Measurements from ENCODE around the gene FRYL. TPM values are rescaled to one million over a fixed set of nuclear protein-coding genes. Genes with fewer than 3 reads are reported as not detected.
A peak's percentile ranks its signal among the peaks of the same experiment; 100 is the strongest.

The FRYL gene
- total RNA-seq, 6 experiments from 2014 or later: 15.9 to 27.2 (median 23.3) TPM

DNA sequence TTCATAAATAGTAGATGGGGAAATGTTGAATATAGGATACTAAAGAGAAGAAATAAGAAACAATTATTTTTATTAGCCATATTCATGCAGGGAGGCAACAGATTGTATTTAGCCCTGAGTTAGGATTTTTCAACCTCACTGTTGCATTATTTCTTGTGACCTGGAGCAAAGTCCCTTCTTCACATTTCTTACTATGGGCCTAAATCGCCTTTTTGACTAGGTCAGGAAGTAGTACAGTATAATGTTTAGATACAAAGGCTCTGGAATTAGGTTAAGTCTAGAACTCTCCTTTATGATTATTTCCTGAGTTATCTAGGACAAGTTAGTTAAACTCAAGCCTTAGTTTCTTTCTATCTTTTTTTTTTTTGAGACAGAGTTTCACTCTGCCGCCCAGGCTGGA, 88.0 kb downstream of the FRYL start:
- peak in 1 of 4 donors; percentile 66 for ATAC-seq
- H3K9me3 ChIP-seq: no peaks in the 10 kb centered on the region
- no peak overlapping the region for H3K4me3 ChIP-seq
- no peaks in the 10 kb centered on the region for H3K36me3 ChIP-seq
- H3K4me1 ChIP-seq: peaks cover 0 to 13% (median 3%) of the 10 kb centered on the region in 4 donors
- WGBS (ENCODE audit: insufficient coverage, low coverage, low lambda C conversion rate, missing lambda C conversion rate): 52% methylated on average over 2 of the region's 2 CpGs
- intact Hi-C loops (cut with DNase I): no loop called here
- H3K27ac ChIP-seq: no peak overlapping the region
- TF ChIP-seq, protein P1, sequence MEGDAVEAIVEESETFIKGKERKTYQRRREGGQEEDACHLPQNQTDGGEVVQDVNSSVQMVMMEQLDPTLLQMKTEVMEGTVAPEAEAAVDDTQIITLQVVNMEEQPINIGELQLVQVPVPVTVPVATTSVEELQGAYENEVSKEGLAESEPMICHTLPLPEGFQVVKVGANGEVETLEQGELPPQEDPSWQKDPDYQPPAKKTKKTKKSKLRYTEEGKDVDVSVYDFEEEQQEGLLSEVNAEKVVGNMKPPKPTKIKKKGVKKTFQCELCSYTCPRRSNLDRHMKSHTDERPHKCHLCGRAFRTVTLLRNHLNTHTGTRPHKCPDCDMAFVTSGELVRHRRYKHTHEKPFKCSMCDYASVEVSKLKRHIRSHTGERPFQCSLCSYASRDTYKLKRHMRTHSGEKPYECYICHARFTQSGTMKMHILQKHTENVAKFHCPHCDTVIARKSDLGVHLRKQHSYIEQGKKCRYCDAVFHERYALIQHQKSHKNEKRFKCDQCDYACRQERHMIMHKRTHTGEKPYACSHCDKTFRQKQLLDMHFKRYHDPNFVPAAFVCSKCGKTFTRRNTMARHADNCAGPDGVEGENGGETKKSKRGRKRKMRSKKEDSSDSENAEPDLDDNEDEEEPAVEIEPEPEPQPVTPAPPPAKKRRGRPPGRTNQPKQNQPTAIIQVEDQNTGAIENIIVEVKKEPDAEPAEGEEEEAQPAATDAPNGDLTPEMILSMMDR (IDR thresholded peaks at IDR 0.05): no peak
- no peak for TF ChIP-seq POLR2A (IDR thresholded peaks at IDR 0.05)
- no peak for DNase-seq
- H3K27me3 ChIP-seq: no peaks in the 10 kb centered on the region

DNA sequence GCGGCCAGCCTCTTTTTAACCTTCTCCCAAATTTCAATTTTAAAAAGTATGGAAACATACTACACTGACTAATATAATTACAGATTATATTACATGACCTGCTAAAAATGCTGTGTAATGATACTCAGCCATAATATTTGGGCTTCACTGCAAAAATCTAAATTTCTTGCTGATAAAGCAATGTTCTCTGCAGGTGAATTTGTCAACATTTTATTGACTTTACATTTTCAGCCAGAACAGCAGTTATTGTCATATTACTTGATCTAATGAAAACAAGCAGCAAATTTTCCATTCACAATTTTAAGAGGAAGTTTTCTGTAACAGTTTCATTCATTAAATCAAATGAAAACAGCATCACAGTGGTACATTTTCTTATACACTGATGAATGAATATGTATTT, 91.1 kb downstream of the FRYL start:
- H3K4me1 ChIP-seq: peaks cover 0 to 13% (median 3%) of the 10 kb centered on the region in 4 donors
- ATAC-seq: peak in 1 of 4 donors; percentile 40
- DNase-seq: no peak
- TF ChIP-seq, protein P1 (IDR thresholded peaks at IDR 0.05): no peak
- TF ChIP-seq POLR2A (IDR thresholded peaks at IDR 0.05): no peak
- no peaks in the 10 kb centered on the region for H3K9me3 ChIP-seq
- no peaks in the 10 kb centered on the region for H3K27me3 ChIP-seq
- no peak overlapping the region for H3K27ac ChIP-seq
- H3K36me3 ChIP-seq: no peaks in the 10 kb centered on the region
- H3K4me3 ChIP-seq: no peak overlapping the region
- 50% methylated on average over 1 of the region's 1 CpG for WGBS (ENCODE audit: insufficient coverage, low coverage, low lambda C conversion rate, missing lambda C conversion rate)
- intact Hi-C loops (cut with DNase I): no loop called here

DNA sequence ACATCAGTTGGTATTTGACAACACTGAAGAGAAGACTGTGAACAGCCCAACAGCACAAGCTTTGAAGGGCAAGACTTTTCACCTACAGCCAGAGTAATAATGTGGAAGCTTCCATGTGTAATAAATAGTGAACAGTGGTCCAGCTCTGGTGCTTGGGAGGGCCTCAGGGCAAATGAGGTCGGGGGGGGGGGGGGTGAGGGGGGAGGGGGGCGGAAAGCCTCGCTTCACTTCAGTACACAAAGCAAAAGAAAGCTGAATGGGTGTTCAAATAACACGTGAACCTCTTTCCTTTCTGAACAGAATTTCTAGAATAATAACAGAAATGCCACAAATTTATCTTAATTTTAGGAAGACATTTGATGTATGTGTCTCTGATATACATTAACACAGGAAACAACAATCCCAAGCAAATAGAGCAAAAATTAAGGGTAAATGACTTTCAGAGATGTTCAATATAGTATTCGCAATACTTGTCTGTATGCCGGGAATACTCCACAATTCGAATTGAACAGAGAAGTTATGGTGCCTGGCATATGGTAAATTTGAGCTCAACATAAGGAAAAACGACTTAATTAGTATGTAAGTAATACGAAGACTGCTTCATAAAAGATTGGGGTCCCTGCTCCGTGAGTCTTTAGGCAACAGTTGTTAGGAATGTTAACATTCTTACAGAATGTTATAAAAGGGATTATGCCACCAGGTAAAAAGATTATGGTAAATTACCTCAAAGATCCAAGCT, 92.6 kb downstream of the FRYL start:
- TF ChIP-seq POLR2A (IDR thresholded peaks at IDR 0.05): no peak
- TF ChIP-seq, protein P1 (IDR thresholded peaks at IDR 0.05): no peak
- ATAC-seq: no peak
- H3K9me3 ChIP-seq: no peaks in the 10 kb centered on the region
- no peak overlapping the region for H3K27ac ChIP-seq
- H3K4me1 ChIP-seq: peaks cover 0 to 13% (median 3%) of the 10 kb centered on the region in 4 donors
- no peak for DNase-seq
- no peak overlapping the region for H3K4me3 ChIP-seq
- H3K27me3 ChIP-seq: no peaks in the 10 kb centered on the region
- WGBS (ENCODE audit: insufficient coverage, low coverage, low lambda C conversion rate, missing lambda C conversion rate): 83% methylated on average over 10 of the region's 10 CpGs
- intact Hi-C loops (cut with DNase I): no loop called here
- H3K36me3 ChIP-seq: no peaks in the 10 kb centered on the region

DNA sequence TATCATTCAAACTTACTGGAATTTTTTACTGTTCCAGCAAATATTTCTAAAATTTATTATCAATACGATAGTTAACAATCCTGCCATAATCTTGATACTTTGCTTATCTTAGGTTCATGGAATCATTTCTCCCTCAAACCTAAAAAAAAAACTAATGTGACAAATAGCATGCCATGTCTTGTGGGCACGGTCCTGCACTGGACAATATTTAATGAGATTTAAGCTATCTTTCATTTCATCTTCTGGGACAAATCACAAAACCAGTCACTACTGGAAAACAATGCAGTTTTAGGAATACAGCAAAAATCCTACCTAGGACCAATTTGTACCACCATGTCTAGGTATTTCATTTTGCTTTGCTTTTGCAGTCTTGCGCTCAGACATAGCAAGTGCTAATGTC, 93.7 kb downstream of the FRYL start:
- Histone ChIP-seq H3K27ac (no peak overlapping the region), H3K27me3 (no peaks in the 10 kb centered on the region), H3K4me1 (peaks cover 0 to 13% (median 3%) of the 10 kb centered on the region in 4 donors), H3K36me3 (no peaks in the 10 kb centered on the region), H3K9me3 (no peaks in the 10 kb centered on the region), H3K4me3 (no peak overlapping the region)
- ATAC-seq (no peak), DNase-seq (no peak)
- 93% methylated on average over 3 of the region's 3 CpGs for WGBS (ENCODE audit: insufficient coverage, low coverage, low lambda C conversion rate, missing lambda C conversion rate)
- TF ChIP-seq POLR2A (IDR thresholded peaks at IDR 0.05): no peak
- TF ChIP-seq, protein P1 (IDR thresholded peaks at IDR 0.05): no peak
- intact Hi-C loops (cut with DNase I): no loop called here

All from right lobe of liver (tissue), 6 donors.